Tibial nerve (tissue), 4 donors: ENCODE data around the gene ACR. TPM values are rescaled to one million over a fixed set of nuclear protein-coding genes. Genes with fewer than 3 reads are reported as not detected.

Experiments used
- DNase-seq, 2 donors: peaks; one replicate each; pipeline ENCODE4 v3.0.0-alpha.2; 2019; ENCODE audit warnings: low spot score in 2 of 2
- H3K27ac ChIP-seq, 4 donors: fragments of 200-600 bp; sonication (generic) in 3 of 4; one replicate each; pipeline ENCODE4 v1.5.1; 2017 to 2019; ENCODE audit warnings: mild to moderate bottlenecking in 1 of 4
- H3K27me3 ChIP-seq, 2 donors: fragments of 200-600 bp; sonication (generic) in 1 of 2; one replicate each; pipeline versions ENCODE4 v1.5.1 to v1.6.0; 2017 to 2019
- H3K36me3 ChIP-seq, 3 donors: fragments of 200-600 bp; sonication (generic); one replicate each; pipeline ENCODE4 v1.5.1; 2018 to 2019
- H3K4me1 ChIP-seq, 4 donors: fragments of 200-600 bp; sonication (generic) in 3 of 4; one replicate each; pipeline ENCODE4 v1.5.1; 2017 to 2019
- H3K4me3 ChIP-seq, 4 donors: fragments of 200-600 bp; sonication (generic) in 3 of 4; one replicate each; pipeline ENCODE4 v1.5.1; 2017 to 2019; ENCODE audit warnings: mild to moderate bottlenecking in 1 of 4, moderate library complexity in 1 of 4
- H3K9me3 ChIP-seq, 4 donors: fragments of 200-600 bp; sonication (generic) in 3 of 4; one replicate each; pipeline ENCODE4 v1.5.1; 2017 to 2019
- CTCF ChIP-seq, 5 experiments: fragments of 200-600 bp in 3 of 5; fragments of 450-650 bp in 2 of 5; sonication (generic) in 3 of 5; IDR thresholded peaks; one replicate each; pipeline ENCODE4 v1.5.1; 2016 to 2019; ENCODE audit warnings: antibody characterized with exemption in 5 of 5, mild to moderate bottlenecking in 3 of 5, moderate library complexity in 2 of 5
- EP300 ChIP-seq, 2 donors: sonication (generic); formaldehyde crosslinking; IDR thresholded peaks; one replicate each; pipeline ENCODE4 v1.6.1; 2017; ENCODE audit warnings: antibody characterized with exemption in 2 of 2, mild to moderate bottlenecking in 1 of 2
- POLR2A ChIP-seq, 2 donors: fragments of 450-650 bp; IDR thresholded peaks; one replicate each; pipeline ENCODE4 v1.6.1; 2017; ENCODE audit warnings: antibody characterized with exemption in 2 of 2, mild to moderate bottlenecking in 2 of 2, moderate library complexity in 2 of 2
- WGBS, 2 donors: methylation state at CpG; one replicate each; pipeline ENCODE4 v1.1.5; 2018; 5-methylcytosine and 5-hydroxymethylcytosine counted together
- total RNA-seq, 4 donors: library from RNA; depleted of rRNA; stranded (reverse); fragments of >200 nt; gene quantifications; one replicate each; pipeline ENCODE4 v1.1.0, GENCODE V29; 2016

ACR gene
- total RNA-seq, 4 donors from 2014 or later = 2.2 to 4.8 TPM; not detected in 2

GRCh38 chr22:50734343-50734771 lies 3.6 kb upstream of the ACR start:
- H3K9me3 ChIP-seq = no peaks in the 10 kb centered on the region
- DNase-seq = peak in 1 of 2 donors; percentile 9
- H3K27ac ChIP-seq = no peak overlapping the region
- H3K36me3 ChIP-seq = peaks cover 0 to 12% (median 0%) of the 10 kb centered on the region in 3 donors
- no peak overlapping the region for H3K4me3 ChIP-seq
- TF ChIP-seq POLR2A (IDR thresholded peaks at IDR 0.05) (no peak), CTCF (IDR thresholded peaks at IDR 0.05) (no peak), EP300 (IDR thresholded peaks at IDR 0.05) (no peak)
- H3K27me3 ChIP-seq = peaks cover 0 to 18% of the 10 kb centered on the region in 2 donors
- peaks cover 0 to 40% (median 4%) of the 10 kb centered on the region in 4 donors for H3K4me1 ChIP-seq
- 82 to 86% methylated on average over 5 to 10 of the region's 10 CpGs for WGBS, 2 donors

- H3K27me3 ChIP-seq = peaks cover 0 to 18% of the 10 kb centered on the region in 2 donors
- H3K4me3 ChIP-seq = no peak overlapping the region
- H3K4me1 ChIP-seq = peaks cover 0 to 36% (median 4%) of the 10 kb centered on the region in 4 donors
- H3K36me3 ChIP-seq = peaks cover 0 to 8% (median 0%) of the 10 kb centered on the region in 3 donors
- 90 to 92% methylated on average over 13 of the region's 13 CpGs for WGBS, 2 donors
- TF ChIP-seq CTCF (IDR thresholded peaks at IDR 0.05) (no peak), EP300 (IDR thresholded peaks at IDR 0.05) (no peak), POLR2A (IDR thresholded peaks at IDR 0.05) (no peak)
- no peak overlapping the region for H3K27ac ChIP-seq
- no peaks in the 10 kb centered on the region for H3K9me3 ChIP-seq
- DNase-seq = peak in 1 of 2 donors; percentile 7
These were observed 2.8 kb upstream of the ACR start for GRCh38 chr22:50734986-50735738.

- Histone ChIP-seq H3K27ac (no peak overlapping the region), H3K4me3 (no peak overlapping the region), H3K9me3 (no peaks in the 10 kb centered on the region), H3K27me3 (peaks cover 0 to 14% of the 10 kb centered on the region in 2 donors), H3K4me1 (peaks cover 0 to 31% (median 4%) of the 10 kb centered on the region in 4 donors), H3K36me3 (peaks cover 0 to 2% (median 0%) of the 10 kb centered on the region in 3 donors)
- WGBS, 2 donors = 77 to 85% methylated on average over 6 of the region's 6 CpGs
- DNase-seq = peak in 1 of 2 donors; percentile 8
- TF ChIP-seq CTCF (IDR thresholded peaks at IDR 0.05) (no peak), POLR2A (IDR thresholded peaks at IDR 0.05) (no peak), EP300 (IDR thresholded peaks at IDR 0.05) (no peak)
These were observed 2.3 kb upstream of the ACR start for GRCh38 chr22:50735739-50736030.

GRCh38 chr22:50738649-50739227 lies 734 bp downstream of the ACR start:
- DNase-seq = peak in 1 of 2 donors; percentile 6
- 83 to 87% methylated on average over 10 of the region's 10 CpGs for WGBS, 2 donors
- no peak overlapping the region for H3K27ac ChIP-seq

More at GRCh38 chr22:50738649-50739227, 734 bp downstream of the ACR start:
- Histone ChIP-seq H3K4me3 (no peak overlapping the region), H3K36me3 (no peaks in the 10 kb centered on the region), H3K4me1 (peaks cover 0 to 3% (median 0%) of the 10 kb centered on the region in 4 donors), H3K9me3 (no peaks in the 10 kb centered on the region), H3K27me3 (no peaks in the 10 kb centered on the region)
- TF ChIP-seq POLR2A (IDR thresholded peaks at IDR 0.05) (no peak), EP300 (IDR thresholded peaks at IDR 0.05) (no peak), CTCF (IDR thresholded peaks at IDR 0.05) (no peak)
